ENCODE results near the gene ST3GAL3. TPM values are rescaled to one million over a fixed set of nuclear protein-coding genes. Genes with fewer than 3 reads are reported as not detected.

Gene ST3GAL3
- total and polyA plus RNA-seq, 3 experiments from 2014 or later = 9.7 to 10.1 (median 9.7) TPM

DNA sequence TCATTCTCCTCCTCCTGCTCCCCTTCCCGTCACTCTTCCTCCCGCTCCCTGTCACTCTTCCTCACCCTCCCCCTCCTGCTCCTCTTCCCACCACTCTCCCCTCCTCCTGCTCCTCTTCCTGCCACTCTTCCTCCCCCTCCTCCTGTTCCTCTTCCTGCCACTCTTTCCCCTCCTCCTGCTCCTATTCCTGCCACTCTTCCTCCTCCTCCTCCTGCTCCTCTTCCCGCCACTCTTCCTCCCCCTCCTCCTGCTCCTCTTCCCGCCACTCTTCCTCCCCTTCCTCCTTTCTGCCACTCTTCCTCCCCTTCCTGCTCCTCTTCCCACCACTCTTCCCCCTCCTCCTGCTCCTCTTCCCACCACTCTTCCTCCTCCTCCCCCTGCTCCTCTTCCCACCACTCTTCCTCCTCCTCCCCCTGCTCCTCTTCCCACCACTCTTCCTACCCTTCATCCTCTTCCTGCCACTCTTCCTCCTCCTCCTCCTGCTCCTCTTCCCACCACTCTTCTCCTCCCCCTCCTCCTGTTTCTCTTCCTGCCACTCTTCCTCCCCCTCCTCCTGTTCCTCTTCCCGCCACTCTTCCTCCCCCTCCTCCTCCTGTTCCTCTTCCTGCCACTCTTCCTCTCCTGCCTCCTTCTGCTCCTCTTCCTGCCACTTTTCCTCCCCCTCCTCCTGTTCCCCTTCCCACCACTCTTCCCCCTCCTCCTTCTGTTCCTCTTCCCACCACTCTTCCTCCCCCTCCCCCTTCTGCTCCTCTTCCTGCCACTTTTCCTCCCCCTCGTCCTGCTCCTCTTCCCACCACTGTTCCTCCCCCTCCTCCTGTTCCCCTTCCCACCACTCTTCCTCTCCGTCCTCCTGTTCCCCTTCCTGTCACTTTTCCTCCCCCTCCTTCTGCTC, 197.6 kb downstream of the ST3GAL3 start:
- Mint-ChIP-seq H3K9me3 (no peaks in the 10 kb centered on the region), H3K27me3 (no peaks in the 10 kb centered on the region), H3K27ac (peak overlapping the region in 1 of 8 donors; percentile 81), H3K4me3 (no peak overlapping the region), H3K4me1 (peaks cover 0 to 5% (median 2%) of the 10 kb centered on the region in 3 donors), H3K36me3 (peaks cover 0 to 35% (median 10%) of the 10 kb centered on the region in 3 donors)
- Histone ChIP-seq H3K36me3 (ENCODE audit: insufficient read depth, low read length) (no peaks in the 10 kb centered on the region), H3K27me3 (ENCODE audit: insufficient read depth, low read length, poor library complexity, severe bottlenecking) (no peaks in the 10 kb centered on the region), H3K4me3 (ENCODE audit: low read length) (no peak overlapping the region), H3K4me1 (ENCODE audit: insufficient read depth, low read length) (no peaks in the 10 kb centered on the region), H3K27ac (ENCODE audit: low read depth, low read length) (no peak overlapping the region), H3K9me3 (ENCODE audit: low read length) (no peaks in the 10 kb centered on the region)
- POLR2A ChIA-PET = no interaction called here
- CTCF ChIA-PET = no interaction called here
- no peak for DNase-seq

DNA sequence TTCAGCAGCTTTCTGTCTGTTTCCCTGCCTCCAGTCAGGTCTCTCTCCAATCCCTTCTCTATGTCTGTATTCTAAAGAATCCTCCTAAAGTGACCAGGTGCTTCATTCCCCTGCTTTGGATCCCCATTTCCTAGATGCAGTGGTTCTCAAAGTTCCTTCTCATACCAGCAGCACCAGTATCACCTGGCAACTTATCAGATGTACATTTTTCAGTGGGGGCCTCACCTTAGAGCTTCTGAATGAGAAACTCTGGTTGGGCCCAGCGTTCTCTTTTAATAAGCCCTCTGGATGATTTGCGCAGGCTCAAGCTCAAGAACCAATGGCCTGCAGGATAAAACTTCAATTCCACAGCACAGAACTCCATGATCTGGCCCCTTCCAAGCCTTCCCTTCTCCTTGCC, 200.9 kb downstream of the ST3GAL3 start:
- Mint-ChIP-seq H3K27ac (peak overlapping the region in 2 of 8 donors; percentile 74 to 82), H3K4me3 (no peak overlapping the region), H3K36me3 (peaks cover 4 to 38% (median 13%) of the 10 kb centered on the region in 3 donors), H3K4me1 (peaks cover 0 to 5% (median 2%) of the 10 kb centered on the region in 3 donors), H3K9me3 (no peaks in the 10 kb centered on the region), H3K27me3 (no peaks in the 10 kb centered on the region)
- ChIA-PET POLR2A (no interaction called here), CTCF (no interaction called here)
- H3K36me3 ChIP-seq (ENCODE audit: insufficient read depth, low read length) = no peaks in the 10 kb centered on the region
- H3K4me1 ChIP-seq (ENCODE audit: insufficient read depth, low read length) = no peaks in the 10 kb centered on the region
- H3K27ac ChIP-seq (ENCODE audit: low read depth, low read length) = no peak overlapping the region
- no peak overlapping the region for H3K4me3 ChIP-seq (ENCODE audit: low read length)
- H3K9me3 ChIP-seq (ENCODE audit: low read length) = no peaks in the 10 kb centered on the region
- H3K27me3 ChIP-seq (ENCODE audit: insufficient read depth, low read length, poor library complexity, severe bottlenecking) = no peaks in the 10 kb centered on the region
- no peak for DNase-seq

DNA sequence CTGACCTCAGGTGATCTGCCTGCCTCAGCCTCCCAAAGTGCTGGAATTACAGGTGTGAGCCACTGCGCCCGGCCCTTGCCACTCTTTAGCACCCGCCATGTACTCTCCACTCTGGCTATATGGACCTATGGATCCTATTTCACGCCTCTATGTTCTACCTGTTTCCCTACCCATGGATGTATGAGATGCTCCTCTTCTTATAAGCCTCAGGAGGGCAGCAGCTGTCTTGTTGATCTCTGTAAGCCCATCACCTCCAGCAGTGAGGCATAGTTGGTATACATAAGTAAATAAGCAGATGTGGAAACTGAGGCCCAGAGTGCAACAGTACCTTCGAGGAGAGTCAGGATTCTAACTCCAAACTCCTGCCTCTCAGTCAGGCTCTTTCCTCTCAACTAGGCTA, 201.5 kb downstream of the ST3GAL3 start:
- H3K4me3 Mint-ChIP-seq = no peak overlapping the region
- POLR2A ChIA-PET = no interaction called here
- DNase-seq = no peak
- Histone ChIP-seq H3K4me3 (ENCODE audit: low read length) (no peak overlapping the region), H3K4me1 (ENCODE audit: insufficient read depth, low read length) (no peaks in the 10 kb centered on the region), H3K36me3 (ENCODE audit: insufficient read depth, low read length) (no peaks in the 10 kb centered on the region), H3K27me3 (ENCODE audit: insufficient read depth, low read length, poor library complexity, severe bottlenecking) (no peaks in the 10 kb centered on the region), H3K27ac (ENCODE audit: low read depth, low read length) (no peak overlapping the region), H3K9me3 (ENCODE audit: low read length) (no peaks in the 10 kb centered on the region)
- H3K27me3 Mint-ChIP-seq = no peaks in the 10 kb centered on the region
- H3K9me3 Mint-ChIP-seq = no peaks in the 10 kb centered on the region
- peak overlapping the region in 1 of 8 donors; percentile 74 for H3K27ac Mint-ChIP-seq
- H3K36me3 Mint-ChIP-seq = peaks cover 4 to 40% (median 13%) of the 10 kb centered on the region in 3 donors
- CTCF ChIA-PET = no interaction called here
- H3K4me1 Mint-ChIP-seq = peaks cover 0 to 5% (median 2%) of the 10 kb centered on the region in 3 donors

DNA sequence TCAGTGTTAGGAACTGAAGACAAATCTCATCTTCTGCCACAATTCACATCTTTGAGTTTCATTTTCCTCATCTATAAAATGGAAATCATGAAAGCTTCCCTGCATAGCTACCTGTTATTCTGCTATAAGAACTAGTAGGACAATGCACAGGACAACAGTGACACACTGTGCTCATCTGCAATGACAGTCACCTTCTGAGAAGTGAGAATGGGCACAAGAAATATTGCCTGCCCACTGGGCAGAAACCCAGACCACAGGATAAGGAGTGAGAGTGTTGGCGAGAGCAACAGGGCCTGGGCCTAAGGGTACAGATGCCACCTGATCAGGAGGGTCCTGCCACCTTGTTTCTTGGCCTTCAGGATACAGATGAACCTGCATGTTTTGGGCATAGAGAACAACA, 203.0 kb downstream of the ST3GAL3 start:
- Mint-ChIP-seq H3K27ac (peak overlapping the region in 1 of 8 donors; percentile 42), H3K27me3 (no peaks in the 10 kb centered on the region), H3K4me1 (peaks cover 0 to 5% (median 2%) of the 10 kb centered on the region in 3 donors), H3K36me3 (peaks cover 4 to 40% (median 13%) of the 10 kb centered on the region in 3 donors), H3K4me3 (no peak overlapping the region), H3K9me3 (no peaks in the 10 kb centered on the region)
- Histone ChIP-seq H3K4me1 (ENCODE audit: insufficient read depth, low read length) (no peaks in the 10 kb centered on the region), H3K4me3 (ENCODE audit: low read length) (no peak overlapping the region), H3K27ac (ENCODE audit: low read depth, low read length) (no peak overlapping the region), H3K27me3 (ENCODE audit: insufficient read depth, low read length, poor library complexity, severe bottlenecking) (no peaks in the 10 kb centered on the region), H3K36me3 (ENCODE audit: insufficient read depth, low read length) (no peaks in the 10 kb centered on the region), H3K9me3 (ENCODE audit: low read length) (no peaks in the 10 kb centered on the region)
- POLR2A ChIA-PET = no interaction called here
- CTCF ChIA-PET = no interaction called here
- DNase-seq = no peak

DNA sequence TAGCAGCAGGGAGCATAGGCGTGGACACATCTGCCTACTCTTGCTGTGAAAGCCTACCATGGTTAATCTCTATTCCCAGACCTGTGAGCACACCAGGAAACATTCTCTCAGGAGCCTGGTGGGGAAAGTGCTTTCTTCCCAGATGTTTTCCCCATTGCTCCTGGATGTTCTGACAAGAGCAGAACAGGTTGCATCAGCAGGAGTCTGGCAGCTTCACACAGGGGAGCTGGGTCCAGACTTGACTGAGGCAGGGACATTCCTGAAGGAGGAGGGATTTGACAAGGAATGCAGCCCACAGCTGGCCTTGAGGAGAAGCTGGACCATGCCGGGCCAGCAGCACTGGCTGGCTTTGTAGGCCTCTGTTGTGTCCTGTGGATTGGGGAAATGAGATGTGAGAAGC, 205.3 kb downstream of the ST3GAL3 start:
- Mint-ChIP-seq H3K36me3 (peaks cover 4 to 31% (median 9%) of the 10 kb centered on the region in 3 donors), H3K4me3 (no peak overlapping the region), H3K27me3 (no peaks in the 10 kb centered on the region), H3K27ac (peak overlapping the region in 1 of 8 donors; percentile 36), H3K4me1 (no peaks in the 10 kb centered on the region), H3K9me3 (no peaks in the 10 kb centered on the region)
- Histone ChIP-seq H3K36me3 (ENCODE audit: insufficient read depth, low read length) (no peaks in the 10 kb centered on the region), H3K4me1 (ENCODE audit: insufficient read depth, low read length) (no peaks in the 10 kb centered on the region), H3K9me3 (ENCODE audit: low read length) (no peaks in the 10 kb centered on the region), H3K27ac (ENCODE audit: low read depth, low read length) (no peak overlapping the region), H3K4me3 (ENCODE audit: low read length) (no peak overlapping the region), H3K27me3 (ENCODE audit: insufficient read depth, low read length, poor library complexity, severe bottlenecking) (no peaks in the 10 kb centered on the region)
- POLR2A ChIA-PET = no interaction called here
- no peak for DNase-seq
- CTCF ChIA-PET = interaction anchor here (1.4 kb wide), 1 partner anchor 22 kb away, joined by 5 read pairs; no protein-coding TSS in a partner anchor

DNA sequence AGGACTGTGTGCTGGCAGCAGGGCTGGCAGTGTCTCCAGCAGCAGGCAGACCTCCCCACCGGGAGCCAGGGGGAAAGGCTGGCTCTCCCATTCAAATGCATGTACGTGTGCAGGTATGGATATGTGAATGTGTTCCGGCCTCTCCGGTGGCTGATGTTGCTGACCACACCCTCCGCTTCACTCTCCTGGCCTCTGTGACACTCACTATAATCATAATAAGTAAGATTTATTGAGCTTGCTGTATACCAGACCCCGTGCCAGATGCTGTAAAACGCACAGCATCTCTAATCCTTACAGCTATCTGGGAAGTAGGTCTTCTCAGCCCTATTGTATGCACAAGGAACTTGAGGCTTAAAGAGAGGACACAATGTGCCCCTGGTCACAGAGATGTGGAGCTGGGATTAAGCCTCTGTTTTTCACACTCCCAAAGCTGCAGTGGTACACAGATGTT, 205.7 kb downstream of the ST3GAL3 start:
- H3K27ac Mint-ChIP-seq = peak overlapping the region in 1 of 8 donors; percentile 36
- H3K4me3 Mint-ChIP-seq = no peak overlapping the region
- H3K9me3 ChIP-seq (ENCODE audit: low read length) = no peaks in the 10 kb centered on the region
- no peak overlapping the region for H3K27ac ChIP-seq (ENCODE audit: low read depth, low read length)
- no peaks in the 10 kb centered on the region for H3K9me3 Mint-ChIP-seq
- H3K27me3 ChIP-seq (ENCODE audit: insufficient read depth, low read length, poor library complexity, severe bottlenecking) = no peaks in the 10 kb centered on the region
- H3K4me1 ChIP-seq (ENCODE audit: insufficient read depth, low read length) = no peaks in the 10 kb centered on the region
- no peak for DNase-seq
- CTCF ChIA-PET = interaction anchor here (1.1 kb wide), 1 partner anchor 22 kb away, joined by 3 read pairs; no protein-coding TSS in a partner anchor
- no peaks in the 10 kb centered on the region for H3K27me3 Mint-ChIP-seq
- H3K36me3 ChIP-seq (ENCODE audit: insufficient read depth, low read length) = no peaks in the 10 kb centered on the region
- no peaks in the 10 kb centered on the region for H3K4me1 Mint-ChIP-seq
- H3K4me3 ChIP-seq (ENCODE audit: low read length) = no peak overlapping the region
- H3K36me3 Mint-ChIP-seq = peaks cover 4 to 27% (median 7%) of the 10 kb centered on the region in 3 donors
- POLR2A ChIA-PET = no interaction called here

DNA sequence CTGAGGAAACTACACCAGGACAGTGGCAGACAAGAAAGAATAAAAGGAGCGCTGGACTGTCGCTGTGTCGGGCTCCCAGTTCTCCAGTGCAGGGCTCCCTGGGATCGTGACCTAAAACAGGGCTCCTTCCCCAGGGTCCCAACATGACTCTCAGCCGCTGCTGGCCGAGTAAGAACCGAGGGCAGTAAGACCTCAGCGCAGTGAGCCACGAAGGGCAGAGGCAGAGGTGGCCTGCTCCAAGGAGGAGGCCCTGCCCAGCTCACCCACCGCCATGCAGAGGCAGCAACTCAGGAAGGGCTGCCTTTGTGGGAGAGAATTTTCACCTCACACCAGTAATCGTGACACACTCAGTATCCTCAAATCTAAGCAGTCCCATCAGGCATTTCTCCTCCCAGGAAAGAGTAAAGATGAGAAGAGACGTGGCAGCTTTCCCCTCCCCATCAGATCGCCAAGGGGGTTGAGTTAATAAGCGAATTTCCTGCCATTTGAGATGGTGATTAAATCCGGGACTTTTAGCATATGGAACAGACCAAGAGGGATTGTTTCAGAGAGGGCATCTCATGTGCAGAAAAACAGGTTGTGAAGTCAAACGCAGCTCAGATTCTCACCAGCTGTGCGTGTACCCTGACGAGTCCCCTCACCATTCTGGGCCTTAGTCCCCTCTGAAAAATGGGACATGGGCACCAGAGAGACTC, 206.5 kb downstream of the ST3GAL3 start:
- H3K27ac ChIP-seq (ENCODE audit: low read depth, low read length) = no peak overlapping the region
- H3K9me3 ChIP-seq (ENCODE audit: low read length) = no peaks in the 10 kb centered on the region
- H3K4me3 ChIP-seq (ENCODE audit: low read length) = no peak overlapping the region
- no peak for DNase-seq
- Mint-ChIP-seq H3K36me3 (peaks cover 4 to 24% (median 6%) of the 10 kb centered on the region in 3 donors), H3K4me3 (no peak overlapping the region), H3K9me3 (no peaks in the 10 kb centered on the region), H3K27me3 (no peaks in the 10 kb centered on the region), H3K27ac (peak overlapping the region in 1 of 8 donors; percentile 17), H3K4me1 (no peaks in the 10 kb centered on the region)
- no peaks in the 10 kb centered on the region for H3K36me3 ChIP-seq (ENCODE audit: insufficient read depth, low read length)
- no peaks in the 10 kb centered on the region for H3K4me1 ChIP-seq (ENCODE audit: insufficient read depth, low read length)
- POLR2A ChIA-PET = no interaction called here
- CTCF ChIA-PET = interaction anchor here (1.1 kb wide), 1 partner anchor 21 kb away, joined by 3 read pairs; no protein-coding TSS in a partner anchor
- no peaks in the 10 kb centered on the region for H3K27me3 ChIP-seq (ENCODE audit: insufficient read depth, low read length, poor library complexity, severe bottlenecking)
